Brain microvascular endothelial cell (primary cell): ENCODE data around the gene JDP2.

ENCODE experiments used
- DNase-seq: peaks from one replicate; pipeline ENCODE4 v3.0.0-alpha.2; 2020
- H3K27ac ChIP-seq: fragments of 250-450 bp; sonication (Bioruptor Pico); 2 replicates; pipeline ENCODE4 v1.5.1; 2020; ENCODE audit warnings: mild to moderate bottlenecking, moderate library complexity
- H3K27me3 ChIP-seq: fragments of 250-450 bp; sonication (Bioruptor Pico); replicated peaks from 2 replicates; pipeline ENCODE4 v1.5.1; 2020; ENCODE audit warnings: mild to moderate bottlenecking
- H3K36me3 ChIP-seq: fragments of 250-450 bp; sonication (Bioruptor Pico); replicated peaks from 2 replicates; pipeline ENCODE4 v1.5.1; 2020; ENCODE audit warnings: mild to moderate bottlenecking
- H3K4me3 ChIP-seq: 2 replicates; pipeline ENCODE4 v1.5.1; 2011; ENCODE audit warnings: low read depth, mild to moderate bottlenecking, control low read depth, low read length, moderate library complexity
- CTCF ChIP-seq: IDR thresholded peaks from 2 replicates; pipeline ENCODE4 v1.5.1; 2011; ENCODE audit warnings: low read depth, mild to moderate bottlenecking, moderate library complexity, low read length, control low read depth, inconsistent platforms; ENCODE audit errors: missing control alignments
- in situ Hi-C: cut with HindIII; loops from 2 replicates; pipeline ENCODE4 v1.10.0; 2017; ENCODE audit warnings: low sequenced_read_pairs, low pct_ligation_motif_present

The JDP2 gene

GRCh38 chr14:75402867-75403413 is 24.9 kb upstream of the JDP2 start:
- Histone ChIP-seq H3K27ac (no peak overlapping the region), H3K27me3 (no peaks in the 10 kb centered on the region), H3K36me3 (no peaks in the 10 kb centered on the region), H3K4me3 (no peak overlapping the region)
- in situ Hi-C loops: no loop called here
- DNase-seq: no peak
- no peak for TF ChIP-seq CTCF

GRCh38 chr14:75404847-75405246 is 23.0 kb upstream of the JDP2 start:
- H3K27ac ChIP-seq: no peak overlapping the region
- no peaks in the 10 kb centered on the region for H3K27me3 ChIP-seq
- no peaks in the 10 kb centered on the region for H3K36me3 ChIP-seq
- DNase-seq: no peak
- in situ Hi-C loops: no loop called here
- no peak overlapping the region for H3K4me3 ChIP-seq
- no peak for TF ChIP-seq CTCF

GRCh38 chr14:75406102-75406501 is 21.7 kb upstream of the JDP2 start:
- no peak overlapping the region for H3K4me3 ChIP-seq
- in situ Hi-C loops: no loop called here
- no peaks in the 10 kb centered on the region for H3K36me3 ChIP-seq
- H3K27me3 ChIP-seq: no peaks in the 10 kb centered on the region
- H3K27ac ChIP-seq: no peak overlapping the region
- no peak for TF ChIP-seq CTCF
- no peak for DNase-seq

- no peaks in the 10 kb centered on the region for H3K36me3 ChIP-seq
- in situ Hi-C loops: no loop called here
- no peaks in the 10 kb centered on the region for H3K27me3 ChIP-seq
- no peak for TF ChIP-seq CTCF
- no peak for DNase-seq
- H3K4me3 ChIP-seq: no peak overlapping the region
- no peak overlapping the region for H3K27ac ChIP-seq
Measured at GRCh38 chr14:75406856-75407255, 21.0 kb upstream of the JDP2 start.

- Histone ChIP-seq H3K4me3 (no peak overlapping the region), H3K27ac (no peak overlapping the region), H3K36me3 (no peaks in the 10 kb centered on the region), H3K27me3 (no peaks in the 10 kb centered on the region)
- in situ Hi-C loops: no loop called here
- no peak for DNase-seq
- TF ChIP-seq CTCF: no peak
Measured at GRCh38 chr14:75409316-75410205, 18.3 kb upstream of the JDP2 start.

- TF ChIP-seq CTCF: no peak
- in situ Hi-C loops: no loop called here
Measured at GRCh38 chr14:75411214-75411540, 16.6 kb upstream of the JDP2 start.

More at GRCh38 chr14:75411214-75411540, 16.6 kb upstream of the JDP2 start:
- Histone ChIP-seq H3K36me3 (no peaks in the 10 kb centered on the region), H3K27ac (no peak overlapping the region), H3K4me3 (no peak overlapping the region), H3K27me3 (no peaks in the 10 kb centered on the region)
- DNase-seq: no peak
